MG63 (cell line): Measurements from ENCODE around the gene C14orf93. TPM values are rescaled to one million over a fixed set of nuclear protein-coding genes. Genes with fewer than 3 reads are reported as not detected.

Experiments
- DNase-seq: peaks from one replicate; pipeline ENCODE4 v3.0.0-alpha.2; 2020
- H3K27me3 ChIP-seq: fragments of 250-450 bp; sonication (Bioruptor Pico); 2 replicates; pipeline ENCODE4 v1.5.1; 2020; ENCODE audit warnings: mild to moderate bottlenecking, moderate library complexity
- H3K36me3 ChIP-seq: fragments of 250-450 bp; sonication (Bioruptor Pico); 2 replicates; pipeline ENCODE4 v1.5.1; 2020; ENCODE audit warnings: mild to moderate bottlenecking, moderate library complexity
- H3K4me3 ChIP-seq: fragments of 250-450 bp; sonication (Bioruptor Pico); 2 replicates; pipeline ENCODE4 v1.5.1; 2020; ENCODE audit warnings: mild to moderate bottlenecking, moderate library complexity
- H3K9me3 ChIP-seq: fragments of 250-450 bp; sonication (Bioruptor Pico); 2 replicates; pipeline ENCODE4 v1.5.1; 2020; ENCODE audit warnings: mild to moderate bottlenecking, moderate library complexity
- total RNA-seq: library from RNA; depleted of rRNA; stranded (reverse); fragments of >200 nt; shearing (Covaris generic); gene quantifications from 2 replicates; pipeline ENCODE4 v1.2.3, GENCODE V29; 2014; ENCODE audit warnings: low replicate concordance; rRNA removed

The C14orf93 gene
- 3.7 and 12.3 TPM in 2 replicates for total RNA-seq

GRCh38 chr14:23009939-23010726 lies at the start of gene C14orf93:
C14orf93 (minus strand) TSS chr14:23010143; CDS start chr14:22999023, 11,120 bp downstream.
- no peaks in the 10 kb centered on the region for H3K36me3 ChIP-seq
- H3K9me3 ChIP-seq: no peaks in the 10 kb centered on the region
- H3K27me3 ChIP-seq: no peaks in the 10 kb centered on the region
- peak within 1 kb of the TSS; percentile 56 for H3K4me3 ChIP-seq
- peak; percentile 80 for DNase-seq

GRCh38 chr14:23058654-23059504 lies 48.9 kb upstream of the C14orf93 start:
- Histone ChIP-seq H3K9me3 (no peaks in the 10 kb centered on the region), H3K36me3 (peaks cover 36% of the 10 kb centered on the region), H3K27me3 (no peaks in the 10 kb centered on the region), H3K4me3 (no peak overlapping the region)
- DNase-seq: no peak

GRCh38 chr14:23057757-23058653 lies 48.1 kb upstream of the C14orf93 start:
- DNase-seq: peak; percentile 77
- Histone ChIP-seq H3K4me3 (peak overlapping the region; percentile 52), H3K27me3 (no peaks in the 10 kb centered on the region), H3K36me3 (peaks cover 30% of the 10 kb centered on the region), H3K9me3 (no peaks in the 10 kb centered on the region)

- Histone ChIP-seq H3K4me3 (peak within 1 kb of the TSS; percentile 52), H3K9me3 (no peaks in the 10 kb centered on the region), H3K27me3 (no peaks in the 10 kb centered on the region), H3K36me3 (peaks cover 21% of the 10 kb centered on the region)
- peak; percentile 76 for DNase-seq
These were observed 47.2 kb upstream of the C14orf93 start, which contains the start of gene CDH24 for GRCh38 chr14:23056956-23057756. CDH24 (minus strand) TSS chr14:23057520; CDS start chr14:23055733, 1,787 bp downstream.

- Histone ChIP-seq H3K27me3 (no peaks in the 10 kb centered on the region), H3K9me3 (no peaks in the 10 kb centered on the region)
- peak; percentile 50 for DNase-seq
These were observed 46.4 kb upstream of the C14orf93 start for GRCh38 chr14:23056145-23056955.

GRCh38 chr14:23055621-23056144 lies 45.7 kb upstream of the C14orf93 start:
- DNase-seq: no peak
- H3K36me3 ChIP-seq: peaks cover 9% of the 10 kb centered on the region
- no peaks in the 10 kb centered on the region for H3K9me3 ChIP-seq
- H3K27me3 ChIP-seq: no peaks in the 10 kb centered on the region
- H3K4me3 ChIP-seq: no peak overlapping the region

More at GRCh38 chr14:23056145-23056955, 46.4 kb upstream of the C14orf93 start:
- peaks cover 14% of the 10 kb centered on the region for H3K36me3 ChIP-seq
- H3K4me3 ChIP-seq: peak overlapping the region; percentile 40

GRCh38 chr14:23055147-23055550 lies 45.2 kb upstream of the C14orf93 start:
- Histone ChIP-seq H3K4me3 (no peak overlapping the region), H3K27me3 (no peaks in the 10 kb centered on the region), H3K9me3 (no peaks in the 10 kb centered on the region), H3K36me3 (peaks cover 3% of the 10 kb centered on the region)
- DNase-seq: no peak

- Histone ChIP-seq H3K4me3 (no peak overlapping the region), H3K36me3 (no peaks in the 10 kb centered on the region), H3K9me3 (no peaks in the 10 kb centered on the region), H3K27me3 (no peaks in the 10 kb centered on the region)
- DNase-seq: no peak
These were observed 44.3 kb upstream of the C14orf93 start for GRCh38 chr14:23054000-23054811.

- DNase-seq: no peak
- Histone ChIP-seq H3K27me3 (no peaks in the 10 kb centered on the region), H3K4me3 (no peak overlapping the region), H3K9me3 (no peaks in the 10 kb centered on the region), H3K36me3 (no peaks in the 10 kb centered on the region)
These were observed 43.5 kb upstream of the C14orf93 start for GRCh38 chr14:23053426-23053825.

GRCh38 chr14:23052671-23053070 lies 42.7 kb upstream of the C14orf93 start:
- Histone ChIP-seq H3K4me3 (no peak overlapping the region), H3K36me3 (no peaks in the 10 kb centered on the region), H3K27me3 (no peaks in the 10 kb centered on the region), H3K9me3 (no peaks in the 10 kb centered on the region)
- no peak for DNase-seq

GRCh38 chr14:23052182-23052623 lies 42.3 kb upstream of the C14orf93 start:
- H3K9me3 ChIP-seq: no peaks in the 10 kb centered on the region
- H3K27me3 ChIP-seq: no peaks in the 10 kb centered on the region
- no peak overlapping the region for H3K4me3 ChIP-seq
- DNase-seq: no peak
- H3K36me3 ChIP-seq: no peaks in the 10 kb centered on the region

GRCh38 chr14:23051141-23052057 lies 41.5 kb upstream of the C14orf93 start:
- Histone ChIP-seq H3K4me3 (no peak overlapping the region), H3K27me3 (no peaks in the 10 kb centered on the region), H3K36me3 (no peaks in the 10 kb centered on the region), H3K9me3 (no peaks in the 10 kb centered on the region)
- DNase-seq: no peak

- DNase-seq: no peak
- Histone ChIP-seq H3K36me3 (no peaks in the 10 kb centered on the region), H3K27me3 (no peaks in the 10 kb centered on the region), H3K9me3 (no peaks in the 10 kb centered on the region), H3K4me3 (no peak overlapping the region)
These were observed 39.1 kb upstream of the C14orf93 start for GRCh38 chr14:23049011-23049410.
